GM12872 (cell line): Measurements from ENCODE around the gene C1orf159.

Source experiments
- CTCF ChIP-seq: IDR thresholded peaks from 3 replicates; pipeline ENCODE4 v1.5.1; 2011; ENCODE audit warnings: low read depth, mild to moderate bottlenecking, low read length, moderate library complexity; ENCODE audit not compliant: insufficient read depth

C1orf159 gene

GRCh38 chr1:1125945-1126344 is 10.1 kb upstream of the C1orf159 start:
- TF ChIP-seq CTCF, result no peak

GRCh38 chr1:1124786-1125642 is 9.1 kb upstream of the C1orf159 start:
- no peak for TF ChIP-seq CTCF

GRCh38 chr1:1124508-1124785 is 8.6 kb upstream of the C1orf159 start:
- TF ChIP-seq CTCF, result no peak

GRCh38 chr1:1123581-1124507 is 8.0 kb upstream of the C1orf159 start:
- TF ChIP-seq CTCF, result no peak

- TF ChIP-seq CTCF, result no peak
Observed at GRCh38 chr1:1122981-1123480, 7.1 kb upstream of the C1orf159 start.

- peak; percentile 82 for TF ChIP-seq CTCF
Observed at GRCh38 chr1:1122078-1122811, 6.4 kb upstream of the C1orf159 start.
